H9 (cell line): ENCODE measurements around the gene FOXK1. TPM values are rescaled to one million over a fixed set of nuclear protein-coding genes. Genes with fewer than 3 reads are reported as not detected.

ENCODE experiments used
- DNase-seq: peaks from one replicate; pipeline ENCODE4 v3.0.0-alpha.2; 2017
- H2AFZ ChIP-seq: one replicate; pipeline ENCODE4 v1.6.1; 2013; ENCODE audit warnings: mild to moderate bottlenecking, low read length, control low read depth, moderate library complexity
- H2AK5ac ChIP-seq: 2 replicates; pipeline ENCODE4 v1.6.1; 2013; ENCODE audit warnings: low read length, control low read depth, mixed read lengths; ENCODE audit not compliant: insufficient read length
- H2BK120ac ChIP-seq: one replicate; pipeline ENCODE4 v1.6.1; 2013; ENCODE audit warnings: low read depth, mild to moderate bottlenecking, low read length, control low read depth, inconsistent platforms; ENCODE audit not compliant: poor library complexity, severe bottlenecking
- H2BK12ac ChIP-seq: 2 replicates; pipeline ENCODE4 v1.6.1; 2013; ENCODE audit warnings: low read length, control low read depth, mixed read lengths, low read depth; ENCODE audit not compliant: insufficient read length
- H2BK15ac ChIP-seq: 2 replicates; pipeline ENCODE4 v1.6.1; 2013; ENCODE audit warnings: low read depth, low read length, control low read depth
- H2BK20ac ChIP-seq: one replicate; pipeline ENCODE4 v1.6.1; 2013; ENCODE audit warnings: low read depth, mild to moderate bottlenecking, low read length, control low read depth, inconsistent platforms; ENCODE audit not compliant: poor library complexity, severe bottlenecking
- H2BK5ac ChIP-seq: 2 replicates; pipeline ENCODE4 v1.6.1; 2013; ENCODE audit warnings: low read length, control low read depth, mixed read lengths; ENCODE audit not compliant: insufficient read length
- H3K14ac ChIP-seq: 2 replicates; pipeline ENCODE4 v1.6.1; 2013; ENCODE audit warnings: low read length, control low read depth; ENCODE audit not compliant: insufficient read depth
- H3K18ac ChIP-seq: 2 replicates; pipeline ENCODE4 v1.6.1; 2013; ENCODE audit warnings: low read depth, mild to moderate bottlenecking, mixed read lengths, low read length, control low read depth; ENCODE audit not compliant: insufficient read length
- H3K23ac ChIP-seq: 2 replicates; pipeline ENCODE4 v1.6.1; 2013; ENCODE audit warnings: low read length, control low read depth, mixed read lengths, low read depth; ENCODE audit not compliant: insufficient read length
- H3K23me2 ChIP-seq: 2 replicates; pipeline ENCODE4 v1.6.1; 2013; ENCODE audit warnings: low read depth, mild to moderate bottlenecking, mixed read lengths, low read length, control low read depth; ENCODE audit not compliant: insufficient read length, poor library complexity, severe bottlenecking
- H3K27ac ChIP-seq: 2 replicates; pipeline ENCODE4 v1.5.1; 2013; ENCODE audit warnings: low read length, control low read depth, mixed read lengths, low read depth; ENCODE audit not compliant: insufficient read length
- H3K27me3 ChIP-seq: 2 replicates; pipeline ENCODE4 v1.6.1; 2013; ENCODE audit warnings: low read length, control low read depth, inconsistent platforms; ENCODE audit not compliant: insufficient read depth
- H3K4ac ChIP-seq: 2 replicates; pipeline ENCODE4 v1.6.1; 2013; ENCODE audit warnings: low read depth, mild to moderate bottlenecking, control low read depth, inconsistent platforms, low read length, moderate library complexity
- H3K4me1 ChIP-seq: 2 replicates; pipeline ENCODE4 v1.6.1; 2013; ENCODE audit warnings: low read length, control low read depth, inconsistent platforms; ENCODE audit not compliant: insufficient read depth
- H3K4me2 ChIP-seq: 2 replicates; pipeline ENCODE4 v1.6.1; 2013; ENCODE audit warnings: low read length, control low read depth, mixed read lengths; ENCODE audit not compliant: insufficient read length, insufficient read depth
- H3K56ac ChIP-seq: 2 replicates; pipeline ENCODE4 v1.6.1; 2013; ENCODE audit warnings: low read depth, mild to moderate bottlenecking, mixed read lengths, low read length, control low read depth; ENCODE audit not compliant: insufficient read length
- H3K79me1 ChIP-seq: 2 replicates; pipeline ENCODE4 v1.6.1; 2013; ENCODE audit warnings: low read depth, mild to moderate bottlenecking, moderate library complexity, low read length, control low read depth, inconsistent platforms; ENCODE audit not compliant: insufficient read depth, poor library complexity, severe bottlenecking
- H3K79me2 ChIP-seq: 2 replicates; pipeline ENCODE4 v1.6.1; 2013; ENCODE audit warnings: low read length, control low read depth, inconsistent platforms; ENCODE audit not compliant: insufficient read depth
- H3K9ac ChIP-seq: 2 replicates; pipeline ENCODE4 v1.6.1; 2013; ENCODE audit warnings: low read length, control low read depth, mixed read lengths; ENCODE audit not compliant: insufficient read length; ENCODE audit errors: extremely low read depth
- H3K9me3 ChIP-seq: one replicate; pipeline ENCODE4 v1.6.1; 2013; ENCODE audit warnings: low read depth, low read length, inconsistent platforms; ENCODE audit not compliant: control insufficient read depth
- H3T11ph ChIP-seq: one replicate; pipeline ENCODE4 v1.6.1; 2013; ENCODE audit warnings: mild to moderate bottlenecking, low read length, control low read depth, inconsistent platforms
- H4K20me1 ChIP-seq: one replicate; pipeline ENCODE4 v1.6.1; 2013; ENCODE audit not compliant: control insufficient read depth, insufficient read length, insufficient read depth
- H4K5ac ChIP-seq: 2 replicates; pipeline ENCODE4 v1.6.1; 2013; ENCODE audit warnings: low read depth, mild to moderate bottlenecking, mixed read lengths, low read length, control low read depth; ENCODE audit not compliant: insufficient read length
- H4K8ac ChIP-seq: replicated peaks from 2 replicates; pipeline ENCODE4 v1.6.1; 2013; ENCODE audit warnings: low read length, control low read depth, mixed read lengths, low read depth; ENCODE audit not compliant: insufficient read length
- H4K91ac ChIP-seq: 2 replicates; pipeline ENCODE4 v1.6.1; 2013; ENCODE audit warnings: low read depth, mild to moderate bottlenecking, moderate library complexity, mixed read lengths, low read length, control low read depth; ENCODE audit not compliant: insufficient read length
- H3K27ac Mint-ChIP-seq, 3 experiments: 2 replicates in 2 of 3; 3 replicates in 1 of 3; pipeline ENCODE4 v1.8.0; 2020 to 2021; ENCODE audit warnings: mixed read lengths in 3 of 3, mild to moderate bottlenecking in 1 of 3, moderate library complexity in 1 of 3
- H3K27me3 Mint-ChIP-seq: 2 replicates; pipeline ENCODE4 v1.8.0; 2021; ENCODE audit warnings: low read depth, mild to moderate bottlenecking, moderate library complexity, mixed read lengths
- H3K36me3 Mint-ChIP-seq, 3 experiments: 2 replicates in 2 of 3; 3 replicates in 1 of 3; pipeline ENCODE4 v1.8.0; 2020 to 2021; ENCODE audit warnings: low read depth in 3 of 3, mixed read lengths in 3 of 3; ENCODE audit not compliant: insufficient read depth in 1 of 3
- H3K4me1 Mint-ChIP-seq, 2 experiments: 2 replicates each; pipeline ENCODE4 v1.8.0; 2020; ENCODE audit warnings: mixed read lengths in 2 of 2
- H3K4me3 Mint-ChIP-seq, 2 experiments: 2 replicates in 1 of 2; 3 replicates in 1 of 2; pipeline ENCODE4 v1.8.0; 2020 to 2021; ENCODE audit warnings: mild to moderate bottlenecking in 2 of 2, mixed read lengths in 2 of 2, moderate library complexity in 1 of 2
- H3K9me3 Mint-ChIP-seq, 2 experiments: 2 replicates in 1 of 2; 3 replicates in 1 of 2; pipeline ENCODE4 v1.8.0; 2020; ENCODE audit warnings: mild to moderate bottlenecking in 2 of 2, mixed read lengths in 2 of 2, moderate library complexity in 1 of 2
- CTCF ChIP-seq: fragments of 200-600 bp; sonication (generic); conservative IDR thresholded peaks from 3 replicates; pipeline ENCODE4 v1.8.0; 2021; ENCODE audit warnings: antibody characterized with exemption, mild to moderate bottlenecking
- WGBS: extraction: QIAGEN DNeasy Blood & Tissue Kit; methylation state at CpG from one replicate; pipeline ENCODE4 v1.1.7; 2013; ENCODE audit warnings: missing lambda C conversion rate, low lambda C conversion rate, mixed read lengths; ENCODE audit not compliant: insufficient read length; ENCODE audit errors: extremely low coverage; 5-methylcytosine and 5-hydroxymethylcytosine counted together
- total RNA-seq: library from RNA; stranded (reverse); gene quantifications from 2 replicates; pipeline ENCODE4 v1.2.1, GENCODE V29; 2021

The FOXK1 gene
- total RNA-seq, 1 experiment from 2014 or later = 14.4 TPM

DNA sequence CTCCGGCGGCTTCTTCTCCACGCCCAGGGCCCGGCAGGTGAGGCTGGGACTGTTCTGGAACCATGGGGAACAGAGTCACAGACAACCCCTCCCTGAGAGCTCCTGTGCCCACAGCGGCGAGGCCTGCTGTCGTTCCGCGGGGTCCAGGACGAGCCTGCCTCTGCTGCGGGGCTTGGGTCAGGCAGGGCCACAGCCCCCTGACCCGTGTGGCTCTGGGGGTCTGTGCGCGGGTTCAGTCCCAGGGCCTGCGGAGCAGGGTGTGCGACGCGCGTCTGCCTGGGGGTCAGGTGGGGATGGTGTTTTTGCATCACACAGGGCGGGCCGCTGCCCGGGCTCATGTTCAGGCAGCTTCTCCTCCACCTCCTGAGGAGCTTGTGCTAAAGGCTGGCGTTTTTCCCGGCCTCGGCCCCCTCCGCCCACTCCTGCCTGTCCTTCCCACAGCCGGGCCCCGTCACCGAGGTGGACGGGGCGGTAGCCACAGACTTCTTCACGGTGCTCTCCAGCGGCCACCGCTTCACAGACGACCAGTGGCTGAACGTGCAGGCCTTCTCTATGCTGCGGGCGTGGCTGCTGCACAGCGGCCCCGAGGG is 101.8 kb downstream of the FOXK1 start:
- no peak overlapping the region for H3K56ac ChIP-seq
- H3K18ac ChIP-seq = no peak overlapping the region
- H3K4me3 Mint-ChIP-seq = no peak overlapping the region
- no peak overlapping the region for H2BK20ac ChIP-seq
- no peaks in the 10 kb centered on the region for H3K9me3 ChIP-seq
- H3K23me2 ChIP-seq = no peaks in the 10 kb centered on the region
- no peaks in the 10 kb centered on the region for H3K27me3 ChIP-seq
- no peak overlapping the region for H4K8ac ChIP-seq
- H3K9me3 Mint-ChIP-seq = no peaks in the 10 kb centered on the region
- DNase-seq = no peak
- H4K20me1 ChIP-seq = no peaks in the 10 kb centered on the region
- TF ChIP-seq CTCF = no peak
- peaks cover 7 to 28% (median 9%) of the 10 kb centered on the region in 3 experiments; a peak in 6 of 7 replicates for H3K36me3 Mint-ChIP-seq
- no peak overlapping the region for H3K27ac Mint-ChIP-seq
- no peak overlapping the region for H4K5ac ChIP-seq
- no peaks in the 10 kb centered on the region for H3K27me3 Mint-ChIP-seq
- no peak overlapping the region for H2BK120ac ChIP-seq
- no peak overlapping the region for H2AK5ac ChIP-seq
- no peak overlapping the region for H3K4me2 ChIP-seq
- H2AFZ ChIP-seq = no peak overlapping the region
- no peak overlapping the region for H3K23ac ChIP-seq
- no peaks in the 10 kb centered on the region for H3K79me2 ChIP-seq
- H2BK15ac ChIP-seq = no peak overlapping the region
- no peak overlapping the region for H3K9ac ChIP-seq
- H4K91ac ChIP-seq = no peak overlapping the region
- no peak overlapping the region for H3K4ac ChIP-seq
- no peak overlapping the region for H2BK5ac ChIP-seq
- H3K4me1 ChIP-seq = no peaks in the 10 kb centered on the region
- H3K27ac ChIP-seq = no peak overlapping the region
- H2BK12ac ChIP-seq = no peak overlapping the region
- H3K4me1 Mint-ChIP-seq = no peaks in the 10 kb centered on the region
- no peak overlapping the region for H3T11ph ChIP-seq
- WGBS = no CpG with 5 or more reads among the region's 40 CpGs
- H3K79me1 ChIP-seq = no peaks in the 10 kb centered on the region
- H3K14ac ChIP-seq = no peak overlapping the region
